K562 (cell line): ENCODE data around the gene DUOXA2. TPM values are rescaled to one million over a fixed set of nuclear protein-coding genes. Genes with fewer than 3 reads are reported as not detected.

Experiments
- BRCA1 ChIP-seq, 2 experiments: fragments of 450-650 bp in 1 of 2; sonication (generic) in 1 of 2; formaldehyde crosslinking in 1 of 2; IDR thresholded peaks; 2 replicates each; pipeline versions ENCODE4 v1.5.0 to v1.6.1; 2017 to 2020; ENCODE audit warnings: mild to moderate bottlenecking in 1 of 2, missing genetic modification reagents in 1 of 2
- BRF1 ChIP-seq: IDR thresholded peaks from 3 replicates; pipeline ENCODE4 v1.6.1; 2011; ENCODE audit warnings: borderline replicate concordance, mild to moderate bottlenecking; ENCODE audit not compliant: insufficient read length; ENCODE audit errors: extremely low read depth
- GTF2A2 ChIP-seq: IDR thresholded peaks from 2 replicates; pipeline ENCODE4 v1.6.1; 2016; ENCODE audit warnings: mild to moderate bottlenecking, missing genetic modification characterization, missing compliant biosample characterization
- HLTF ChIP-seq: fragments of 450-650 bp; IDR thresholded peaks from 2 replicates; pipeline ENCODE4 v1.6.1; 2016
- JUN ChIP-seq, 2 experiments: sonication (generic) in 1 of 2; formaldehyde crosslinking in 1 of 2; IDR thresholded peaks; 2 replicates each; pipeline versions ENCODE4 v1.6.1 to v1.8.0; 2012 to 2022; ENCODE audit warnings: borderline replicate concordance in 2 of 2, mild to moderate bottlenecking in 2 of 2, improper control_type of control experiment in 1 of 2, low read depth in 1 of 2, low read length in 1 of 2, missing genetic modification reagents in 1 of 2
- LCOR ChIP-seq: sonication (generic); formaldehyde crosslinking; IDR thresholded peaks from 2 replicates; pipeline ENCODE4 v1.8.0; 2022; ENCODE audit warnings: mild to moderate bottlenecking, missing genetic modification reagents
- MAZ ChIP-seq, 2 experiments: fragments of 450-650 bp in 1 of 2; sonication (generic) in 1 of 2; formaldehyde crosslinking; IDR thresholded peaks in 1 of 2; conservative IDR thresholded peaks in 1 of 2; 2 replicates each; pipeline versions ENCODE4 v1.4.0 to v1.5.0; 2020; ENCODE audit warnings: mild to moderate bottlenecking in 1 of 2, missing genetic modification reagents in 1 of 2
- NR3C1 ChIP-seq: sonication (generic); formaldehyde crosslinking; IDR thresholded peaks from 2 replicates; pipeline ENCODE4 v1.8.1; 2022; ENCODE audit warnings: missing genetic modification reagents
- NRF1 ChIP-seq, 2 experiments: fragments of 450-650 bp; IDR thresholded peaks in 1 of 2; conservative IDR thresholded peaks in 1 of 2; 2 replicates each; pipeline ENCODE4 v1.6.1; 2014; ENCODE audit warnings: mild to moderate bottlenecking in 2 of 2
- POU5F1 ChIP-seq: fragments of 150-350 bp; IDR thresholded peaks from 2 replicates; pipeline ENCODE4 v1.6.1; 2014; ENCODE audit warnings: borderline replicate concordance, low read length, low read depth, mild to moderate bottlenecking; ENCODE audit not compliant: partially characterized antibody
- RAD21 ChIP-seq, 2 experiments: fragments of 250-450 bp in 1 of 2; fragments of 450-650 bp in 1 of 2; sonication (Bioruptor Pico) in 1 of 2; formaldehyde crosslinking in 1 of 2; IDR thresholded peaks in 1 of 2; conservative IDR thresholded peaks in 1 of 2; 2 replicates each; pipeline versions ENCODE4 v1.4.0 to v1.8.0; 2020 to 2022; ENCODE audit warnings: mild to moderate bottlenecking in 2 of 2, moderate library complexity in 1 of 2
- SIRT6 ChIP-seq: IDR thresholded peaks from one replicate; pipeline ENCODE4 v1.6.1; 2012; ENCODE audit warnings: low read depth, mild to moderate bottlenecking, control low read depth, inconsistent platforms, low read length, moderate library complexity
- SMARCB1 ChIP-seq: IDR thresholded peaks from 2 replicates; pipeline ENCODE4 v1.6.1; 2011; ENCODE audit warnings: improper control_type of control experiment, low read depth; ENCODE audit not compliant: insufficient read length
- TRIM24 ChIP-seq, 2 experiments: fragments of 450-650 bp; IDR thresholded peaks; 2 replicates each; pipeline ENCODE4 v1.6.1; 2016
- TSHZ1 ChIP-seq: fragments of 250-450 bp; sonication (Bioruptor Pico); IDR thresholded peaks from 2 replicates; pipeline ENCODE4 v1.4.0; 2020; ENCODE audit warnings: mild to moderate bottlenecking, moderate library complexity
- ZBTB12 ChIP-seq: fragments of 250-450 bp; sonication (Bioruptor Pico); IDR thresholded peaks from 2 replicates; pipeline ENCODE4 v1.4.0; 2020
- ZNF398 ChIP-seq: fragments of 250-450 bp; sonication (Bioruptor Pico); IDR thresholded peaks from 2 replicates; pipeline ENCODE4 v1.8.0; 2021; ENCODE audit warnings: moderate library complexity, mild to moderate bottlenecking, inconsistent platforms
- ZNF431 ChIP-seq: sonication (generic); formaldehyde crosslinking; IDR thresholded peaks from 2 replicates; pipeline ENCODE4 v1.8.0; 2022; ENCODE audit warnings: mild to moderate bottlenecking, missing genetic modification reagents
- ZNF586 ChIP-seq: fragments of 450-650 bp; formaldehyde crosslinking; conservative IDR thresholded peaks from 2 replicates; pipeline ENCODE4 v1.4.0; 2020; ENCODE audit warnings: mild to moderate bottlenecking, moderate library complexity
- ZNF764 ChIP-seq: fragments of 250-450 bp; sonication (Bioruptor Pico); IDR thresholded peaks from 2 replicates; pipeline ENCODE4 v1.4.0; 2020; ENCODE audit warnings: low read depth, mild to moderate bottlenecking, moderate library complexity
- polyA plus RNA-seq, 8 experiments: library from polyadenylated mRNA; depleted of rRNA in 4 of 8; stranded (reverse) in 5 of 8; unstranded in 3 of 8; fragments of >200 nt; fragmentation: Nextera tagmentation in 2 of 8; fragmentation: Illumina TruSeq in 1 of 8; extraction: Ambion mirVana in 2 of 8; extraction: Trizol in 1 of 8; gene quantifications; 2 replicates each; pipeline versions ENCODE4 v1.2.1 to v1.2.3, GENCODE V29; 2011 to 2014; ENCODE audit warnings: inconsistent platforms in 1 of 8, missing spikeins in 1 of 8
- total RNA-seq, 7 experiments: library from RNA; depleted of rRNA in 6 of 7; stranded (reverse); fragments of >200 nt in 6 of 7; fragmentation: Illumina TruSeq in 2 of 7; extraction: Trizol in 2 of 7; gene quantifications; 2 replicates each; pipeline versions ENCODE4 v1.2.1 to v1.2.3, GENCODE V29; 2011 to 2021; ENCODE audit warnings: low replicate concordance in 1 of 7

Gene DUOXA2
- total and polyA plus RNA-seq, 9 of the 15 experiments (the other 6 are each of a cell fraction or from before 2014, with no cell fraction given) = not detected

- TF ChIP-seq NR3C1 (no peak), RAD21 (CRISPR knock-in tag; conservative IDR thresholded peaks at IDR 0.05 in 1 of 2, IDR thresholded peaks at IDR 0.05 in 1 of 2) (peak; percentile 25 to 36), TRIM24 (IDR thresholded peaks at IDR 0.05) (no peak), JUN (IDR thresholded peaks at IDR 0.05; ENCODE audit: borderline replicate concordance, low read depth, low read length) (no peak), JUN (CRISPR knock-in tag; IDR thresholded peaks at IDR 0.05; ENCODE audit: borderline replicate concordance) (no peak), BRF1 (no peak), SMARCB1 (no peak), MAZ (CRISPR knock-in tag; conservative IDR thresholded peaks at IDR 0.05 in 1 of 2, IDR thresholded peaks at IDR 0.05 in 1 of 2) (peak; percentile 50 to 77; a peak in 3 of 4 replicates), ZNF586 (CRISPR knock-in tag) (no peak), ZBTB12 (CRISPR knock-in tag) (0 out of 2 replicates have a peak, but pooled peaks have one; percentile 46), BRCA1 (IDR thresholded peaks at IDR 0.05) (no peak), BRCA1 (CRISPR knock-in tag; IDR thresholded peaks at IDR 0.05) (no peak), ZNF431 (CRISPR knock-in tag) (no peak), GTF2A2 (tag) (no peak; the same call in 1 of the 2 replicates), TSHZ1 (no peak), LCOR (CRISPR knock-in tag) (peak; percentile 45; the same call in 1 of the 2 replicates), HLTF (no peak), ZNF398 (CRISPR knock-in tag) (no peak), POU5F1 (no peak), ZNF764 (CRISPR knock-in tag) (no peak), NRF1 (conservative IDR thresholded peaks at IDR 0.05 in 1 of 2, IDR thresholded peaks at IDR 0.05 in 1 of 2) (peak; percentile 21 to 26; a peak in 3 of 4 replicates), SIRT6 (no peak)
Observed at GRCh38 chr15:45166834-45167630, 52.9 kb downstream of the DUOXA2 start (continued).
